ENCODE data around the gene ZBTB7B. TPM values are rescaled to one million over a fixed set of nuclear protein-coding genes. Genes with fewer than 3 reads are reported as not detected.

Gene ZBTB7B
- total and polyA plus RNA-seq, 9 of the 15 experiments (the other 6 are each of a cell fraction or from before 2014, with no cell fraction given) = 0.04 to 46.5 (median 15.2) TPM

DNA sequence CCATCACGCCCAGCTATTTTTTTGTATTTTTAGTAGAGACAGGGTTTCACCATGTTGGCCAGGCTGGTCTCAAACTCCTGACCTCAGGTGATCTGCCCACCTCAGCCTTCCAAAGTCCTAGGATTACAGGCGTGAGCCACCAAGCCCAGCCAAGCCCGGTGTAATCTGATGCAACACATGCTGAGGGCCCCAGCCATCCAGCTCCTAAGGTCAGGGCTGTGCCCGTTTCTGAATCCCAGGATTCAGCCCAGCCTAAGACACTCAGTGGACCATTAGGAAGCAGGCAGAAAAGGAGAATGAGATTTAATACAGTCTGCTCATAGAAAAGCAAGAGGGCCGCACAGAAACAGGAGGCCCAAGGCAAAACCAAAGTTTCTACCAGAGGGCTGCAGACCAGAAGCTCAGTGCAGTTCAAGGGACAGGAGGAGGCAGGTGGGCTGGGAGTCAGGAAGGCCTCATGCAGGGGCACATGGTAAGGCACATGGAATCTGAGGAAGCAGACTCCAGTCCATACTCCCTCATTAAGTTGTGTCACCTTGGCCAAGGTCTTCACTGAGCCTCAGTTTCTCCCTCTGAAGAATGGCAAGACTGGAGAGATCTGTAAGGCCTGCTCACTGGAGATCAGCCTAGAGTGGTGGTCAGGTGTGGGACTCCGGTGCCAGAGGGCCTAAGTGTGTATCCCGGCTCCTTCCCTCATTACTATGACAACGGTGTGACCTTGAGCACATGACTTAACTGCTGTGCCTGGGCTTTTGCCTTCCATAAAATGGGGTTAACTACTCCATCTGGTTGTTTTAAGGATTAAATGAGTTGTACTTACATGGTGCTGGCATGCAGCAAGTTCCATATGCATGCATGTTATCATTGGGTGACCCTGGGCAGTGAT is 46.1 kb downstream of the ZBTB7B start (continued):
- TF ChIP-seq MGA (IDR thresholded peaks at IDR 0.05) = peak; percentile 37; the same call in 1 of the 2 replicates
- no peak for TF ChIP-seq ZNF609 (CRISPR knock-in tag; IDR thresholded peaks at IDR 0.05; ENCODE audit: borderline replicate concordance)
- TF ChIP-seq ZNF507 (tag; conservative IDR thresholded peaks at IDR 0.05) = no peak
- TF ChIP-seq ZNF239 (CRISPR knock-in tag; IDR thresholded peaks at IDR 0.05) = no peak
- 0 out of 2 replicates have a peak, but pooled peaks have one; percentile 35 for TF ChIP-seq ZNF589 (CRISPR knock-in tag; IDR thresholded peaks at IDR 0.05; ENCODE audit: low read depth)
- TF ChIP-seq ZNF785 (CRISPR knock-in tag; IDR thresholded peaks at IDR 0.05) = no peak
- TF ChIP-seq, protein P1, sequence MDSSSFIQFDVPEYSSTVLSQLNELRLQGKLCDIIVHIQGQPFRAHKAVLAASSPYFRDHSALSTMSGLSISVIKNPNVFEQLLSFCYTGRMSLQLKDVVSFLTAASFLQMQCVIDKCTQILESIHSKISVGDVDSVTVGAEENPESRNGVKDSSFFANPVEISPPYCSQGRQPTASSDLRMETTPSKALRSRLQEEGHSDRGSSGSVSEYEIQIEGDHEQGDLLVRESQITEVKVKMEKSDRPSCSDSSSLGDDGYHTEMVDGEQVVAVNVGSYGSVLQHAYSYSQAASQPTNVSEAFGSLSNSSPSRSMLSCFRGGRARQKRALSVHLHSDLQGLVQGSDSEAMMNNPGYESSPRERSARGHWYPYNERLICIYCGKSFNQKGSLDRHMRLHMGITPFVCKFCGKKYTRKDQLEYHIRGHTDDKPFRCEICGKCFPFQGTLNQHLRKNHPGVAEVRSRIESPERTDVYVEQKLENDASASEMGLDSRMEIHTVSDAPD (CRISPR knock-in tag; IDR thresholded peaks at IDR 0.05) = no peak

Data from K562 (cell line).